HG03060 (cell line): ENCODE measurements around the gene THBS3.
A peak's percentile ranks its signal among the peaks of the same experiment; 100 is the strongest.
"Not testable (repeated sequence)": the region's sequence is repeated elsewhere in the genome, so short reads cannot be mapped to it uniquely, and the experiment has no call there.

Source experiments
- ATAC-seq: cut with Tn5 transposase; IDR thresholded peaks from one replicate; pipeline ENCODE4 v1.9.1; 2021; ENCODE audit warnings: low read depth, moderate number of reproducible peaks; ENCODE audit not compliant: unreplicated experiment

THBS3 gene

GRCh38 chr1:155207806-155208540 lies at the start of gene THBS3:
TSS of gene THBS3 (minus strand) at chr1:155207897. CDS start at chr1:155207876, 21 bp downstream.
- ATAC-seq, result no peak

DNA sequence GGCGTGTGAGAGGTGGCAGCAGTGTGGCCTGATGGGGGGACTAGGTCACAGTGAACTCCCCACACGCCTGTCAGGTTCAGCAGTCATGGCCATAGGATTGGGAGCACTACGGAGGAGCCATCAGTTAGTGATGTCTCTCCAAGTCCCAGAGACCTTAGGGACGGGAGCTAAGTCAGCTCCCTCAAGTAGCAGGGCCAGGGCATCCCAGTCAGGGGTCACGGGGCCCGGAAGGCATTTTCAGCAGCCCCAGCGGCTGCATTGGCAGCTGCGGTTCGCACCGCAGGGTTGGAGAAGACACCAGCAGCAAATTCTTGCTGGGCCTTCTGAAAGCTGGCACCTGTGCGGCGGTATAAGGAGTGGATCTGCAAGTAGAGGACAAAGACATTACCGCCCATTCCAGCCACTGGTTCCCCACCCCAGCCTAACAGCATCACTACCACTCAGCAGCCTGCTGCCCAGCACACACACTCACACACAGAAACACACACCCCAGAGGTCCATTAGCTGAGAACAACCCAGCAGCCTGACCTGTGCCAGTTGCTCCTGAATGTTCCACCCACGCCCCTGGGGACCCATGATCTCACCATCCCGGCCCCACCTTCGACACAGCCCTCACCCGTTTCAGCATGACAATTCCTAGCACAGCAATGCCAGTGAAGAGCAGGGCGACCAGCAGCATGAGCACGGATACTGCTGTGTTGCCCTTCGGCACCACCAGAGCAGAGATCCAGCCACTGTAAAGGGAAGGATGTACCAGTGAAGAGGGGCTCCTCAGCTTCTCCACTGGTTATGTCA lies 48.6 kb upstream of the THBS3 start:
- ATAC-seq, result no peak

GRCh38 chr1:155255243-155256007 lies 47.7 kb upstream of the THBS3 start, which contains the start of gene ENTREP3:
TSS of gene ENTREP3 (minus strand) at chr1:155255483. CDS start at chr1:155254877, 606 bp downstream.
- no peak for ATAC-seq

DNA sequence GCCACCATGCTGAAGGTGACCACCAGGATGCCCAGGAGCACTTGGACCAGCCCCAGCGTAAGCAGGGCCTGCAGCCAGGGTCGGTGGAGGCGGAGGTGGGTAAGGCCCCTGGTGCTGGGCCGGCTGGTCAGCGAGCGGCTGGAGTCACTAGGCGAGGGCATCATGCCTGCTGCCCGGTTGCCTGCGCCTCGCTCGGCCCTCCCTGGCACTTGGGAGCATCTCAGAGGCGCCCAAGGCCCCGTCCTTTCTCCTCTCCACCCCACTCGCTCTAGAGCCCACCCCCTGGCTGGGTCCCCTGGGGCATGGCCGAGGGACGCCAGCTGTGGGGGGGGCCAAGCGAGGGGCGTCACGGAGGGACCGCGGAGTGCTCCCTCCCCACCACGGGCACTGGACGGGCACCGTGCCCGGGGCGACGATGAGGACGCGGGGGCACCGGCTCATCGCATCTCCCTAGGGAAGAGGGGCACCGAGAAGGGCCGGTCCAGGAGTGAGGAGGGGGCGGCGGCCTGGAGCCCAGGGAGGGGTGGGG lies 47.1 kb upstream of the THBS3 start:
- ATAC-seq, result no peak

DNA sequence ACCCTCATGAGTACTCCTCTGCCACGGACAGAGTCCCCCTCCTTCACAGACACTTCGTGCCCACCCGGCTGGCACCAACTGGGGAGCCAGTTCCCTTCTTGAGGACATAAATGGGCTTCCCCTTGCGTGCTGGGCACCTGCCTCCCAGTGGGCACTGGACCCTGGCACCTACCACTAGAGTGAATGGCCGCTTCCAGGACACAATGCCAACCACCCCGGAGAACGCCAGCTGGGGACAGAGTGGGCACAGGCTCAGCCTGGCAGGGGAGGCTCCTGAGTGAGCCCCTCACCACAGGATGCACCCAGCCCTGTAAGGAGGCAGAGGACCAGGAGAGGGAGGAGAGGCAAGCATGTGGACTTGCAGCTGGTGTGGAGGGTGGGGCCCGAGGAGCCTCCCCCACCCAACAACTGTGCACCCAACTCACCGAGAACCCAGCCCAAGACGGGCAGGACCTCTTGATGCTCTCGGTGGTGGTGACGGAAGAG lies 46.6 kb upstream of the THBS3 start:
- no peak for ATAC-seq

- ATAC-seq, result no peak
These were observed 46.1 kb upstream of the THBS3 start for GRCh38 chr1:155253797-155254196.

GRCh38 chr1:155253208-155253607 lies 45.5 kb upstream of the THBS3 start:
- ATAC-seq, result no peak

GRCh38 chr1:155251566-155251965 lies 43.9 kb upstream of the THBS3 start:
- ATAC-seq, result no peak

GRCh38 chr1:155250633-155251449 lies 43.1 kb upstream of the THBS3 start:
- peak; percentile 74 for ATAC-seq

DNA sequence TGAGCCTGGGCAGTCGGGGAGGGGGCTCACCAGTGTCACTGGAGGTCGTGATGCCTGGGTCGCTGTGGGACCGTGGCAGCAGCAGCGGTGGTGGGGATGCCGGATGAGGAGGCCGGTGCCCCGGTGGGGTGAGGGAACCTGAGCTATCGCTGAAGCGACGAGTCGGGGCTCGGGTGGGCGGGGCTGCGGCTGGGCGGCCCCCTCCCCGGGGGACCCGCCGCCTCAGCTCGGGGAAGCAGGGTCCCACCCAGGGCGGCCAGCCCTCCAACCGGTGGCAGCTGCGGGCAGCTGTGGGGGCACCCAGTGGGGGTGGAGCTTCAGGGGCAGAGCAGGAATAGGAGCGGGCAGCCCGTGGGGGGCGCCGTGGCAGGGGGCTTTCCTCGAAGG lies 42.5 kb upstream of the THBS3 start:
- ATAC-seq, result peak; percentile 23

- no peak for ATAC-seq
These were observed 40.2 kb upstream of the THBS3 start for GRCh38 chr1:155247667-155248553.

- not testable (repeated sequence) for ATAC-seq
These were observed 39.1 kb upstream of the THBS3 start for GRCh38 chr1:155246796-155247195.

DNA sequence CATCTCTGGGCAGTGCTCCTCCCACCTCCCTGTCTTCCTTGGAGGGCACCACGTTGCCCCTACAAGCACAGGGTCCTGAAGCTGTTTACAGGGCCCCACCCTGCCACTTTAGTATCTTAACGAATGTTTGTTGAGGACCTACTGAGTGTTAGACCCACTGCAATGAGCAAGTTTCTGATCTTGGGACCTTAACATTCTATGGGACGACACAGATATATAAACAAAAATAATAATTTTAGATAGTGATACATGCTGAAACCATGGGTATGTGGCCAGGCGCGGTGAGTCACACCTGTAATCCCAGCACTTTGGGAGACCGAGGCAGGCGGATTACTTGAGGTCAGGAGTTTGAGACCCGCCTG lies 37.4 kb upstream of the THBS3 start:
- no peak for ATAC-seq

DNA sequence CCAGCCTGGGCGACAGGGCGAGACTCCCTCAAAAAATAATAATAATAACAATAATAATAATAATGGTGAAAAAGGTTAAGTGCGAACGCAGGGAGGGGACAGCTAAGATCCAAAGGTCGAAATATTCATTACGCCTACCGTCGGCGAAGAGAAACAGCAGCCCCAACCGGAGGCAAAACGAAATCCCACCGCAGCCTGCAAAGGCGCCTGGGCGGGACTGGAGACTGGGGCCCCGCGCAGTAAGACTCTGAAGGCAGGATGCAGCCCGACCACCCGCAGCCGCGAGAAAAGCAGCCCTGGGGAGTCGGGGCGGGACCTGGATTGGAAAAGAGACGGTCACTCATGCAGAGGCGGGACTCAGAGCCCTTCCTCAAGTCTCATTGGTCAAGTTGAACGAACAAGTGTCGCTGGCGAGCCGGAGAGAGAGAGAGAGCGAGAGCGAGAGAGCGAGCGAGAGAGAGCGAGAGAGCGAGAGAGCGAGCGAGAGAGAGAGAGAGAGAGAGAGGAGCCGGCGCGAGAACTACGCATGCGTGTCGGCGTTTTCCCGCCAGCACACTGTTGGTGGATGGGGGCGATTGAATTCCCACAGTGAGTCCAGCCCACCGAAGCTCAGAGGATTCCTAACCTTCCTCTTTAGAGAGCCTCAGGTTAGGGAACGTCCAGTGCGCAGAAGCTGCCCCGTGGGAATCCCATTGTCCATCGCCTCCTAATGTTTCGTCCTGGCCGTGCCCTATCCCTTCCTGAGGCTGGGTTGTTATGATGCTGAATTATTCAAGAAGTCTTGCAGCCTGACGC lies 36.9 kb upstream of the THBS3 start:
- peak; percentile 82 for ATAC-seq

DNA sequence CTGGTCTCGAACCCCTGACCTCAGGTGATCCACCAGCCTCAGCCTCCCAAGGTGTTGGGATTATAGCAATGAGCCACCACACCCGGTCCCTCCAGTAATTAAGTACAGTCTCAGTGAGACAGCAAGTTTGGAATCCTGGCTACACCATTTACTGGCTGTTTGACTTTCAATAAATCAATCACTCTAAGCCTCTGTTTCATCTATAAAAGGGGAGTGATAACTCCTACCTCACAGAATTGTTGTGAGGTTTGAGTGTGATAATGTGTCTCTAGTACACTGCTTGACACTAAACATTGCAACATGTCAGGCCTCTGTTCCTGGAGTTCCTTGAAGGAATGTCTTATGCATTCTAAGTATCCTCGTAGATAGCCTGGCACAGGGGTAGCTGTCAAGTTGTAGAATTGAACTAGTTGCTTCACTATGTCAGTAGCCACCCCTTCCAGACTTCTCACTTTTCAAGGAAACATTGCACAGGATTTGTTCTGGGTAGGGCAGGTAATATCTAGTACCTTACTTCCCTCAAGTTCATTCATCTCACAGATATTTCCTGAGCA lies 35.2 kb upstream of the THBS3 start:
- no peak for ATAC-seq

- no peak for ATAC-seq
These were observed 34.2 kb upstream of the THBS3 start for GRCh38 chr1:155241841-155242264.

DNA sequence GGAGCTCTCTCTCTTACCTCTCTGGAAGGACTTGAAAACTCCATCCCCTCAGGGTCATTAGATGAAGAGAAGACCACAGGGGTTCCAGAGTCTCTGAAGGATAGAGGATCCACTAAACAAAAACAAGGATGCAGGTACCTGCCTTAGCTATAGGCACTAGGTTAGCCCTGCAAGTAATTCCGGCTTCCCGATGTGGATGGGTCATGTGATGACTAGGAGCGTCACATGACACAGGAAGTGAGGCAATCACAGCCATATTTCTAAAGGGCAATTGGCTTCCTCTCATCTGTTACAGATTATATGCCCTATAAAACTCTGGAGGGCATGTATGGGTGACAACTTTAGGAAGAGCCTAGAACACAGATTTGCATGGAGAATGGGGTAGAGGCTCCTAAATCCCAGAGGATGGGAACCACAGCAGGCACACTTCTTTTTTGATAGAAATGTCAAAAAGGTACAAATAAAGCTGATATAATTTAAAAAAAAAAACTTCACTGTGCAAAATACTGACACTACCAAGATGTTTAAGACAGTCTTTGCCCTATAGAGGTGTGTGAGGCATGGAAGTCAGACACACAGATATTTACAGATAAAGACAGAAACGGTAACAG lies 33.5 kb upstream of the THBS3 start:
- ATAC-seq, result no peak
